HepG2 (cell line): ENCODE measurements around the gene CAPZB. TPM values are rescaled to one million over a fixed set of nuclear protein-coding genes. Genes with fewer than 3 reads are reported as not detected.

Source experiments
- CREB1 ChIP-seq, 2 experiments: fragments of 450-650 bp in 1 of 2; IDR thresholded peaks; 2 replicates each; pipeline ENCODE4 v1.6.1; 2016 to 2017; ENCODE audit warnings: control low read depth in 1 of 2, mild to moderate bottlenecking in 1 of 2, missing compliant biosample characterization in 1 of 2, missing genetic modification characterization in 1 of 2
- ELF1 ChIP-seq: sonication (generic); formaldehyde crosslinking; IDR thresholded peaks from 2 replicates; pipeline ENCODE4 v1.4.0; 2020; ENCODE audit warnings: missing genetic modification reagents
- KMT2A ChIP-seq: sonication (generic); formaldehyde crosslinking; IDR thresholded peaks from 2 replicates; pipeline ENCODE4 v1.4.0; 2020; ENCODE audit warnings: missing genetic modification reagents
- PAX8 ChIP-seq: sonication (generic); formaldehyde crosslinking; IDR thresholded peaks from 2 replicates; pipeline ENCODE4 v1.8.0; 2022; ENCODE audit warnings: mild to moderate bottlenecking, missing genetic modification reagents, borderline replicate concordance
- STAT5B ChIP-seq: sonication (generic); formaldehyde crosslinking; IDR thresholded peaks from 2 replicates; pipeline ENCODE4 v1.4.0; 2020; ENCODE audit warnings: missing genetic modification reagents
- ZBTB7B ChIP-seq: sonication (generic); formaldehyde crosslinking; IDR thresholded peaks from 2 replicates; pipeline ENCODE4 v1.4.0; 2020; ENCODE audit warnings: missing genetic modification reagents
- ZNF263 ChIP-seq: sonication (generic); formaldehyde crosslinking; IDR thresholded peaks from 2 replicates; pipeline ENCODE4 v1.4.0; 2020; ENCODE audit warnings: missing genetic modification reagents
- ZNF432 ChIP-seq: sonication (generic); formaldehyde crosslinking; IDR thresholded peaks from 2 replicates; pipeline ENCODE4 v1.5.0; 2020; ENCODE audit warnings: missing genetic modification reagents, mild to moderate bottlenecking, borderline replicate concordance
- ZNF44 ChIP-seq: sonication (generic); formaldehyde crosslinking; IDR thresholded peaks from 2 replicates; pipeline ENCODE4 v1.5.1; 2020; ENCODE audit warnings: mild to moderate bottlenecking, missing genetic modification reagents
- ZNF567 ChIP-seq: sonication (generic); formaldehyde crosslinking; IDR thresholded peaks from 2 replicates; pipeline ENCODE4 v1.8.1; 2023; ENCODE audit warnings: mild to moderate bottlenecking, missing genetic modification reagents, borderline replicate concordance
- ZNF644 ChIP-seq: IDR thresholded peaks from 2 replicates; pipeline ENCODE4 v1.6.1; 2016; ENCODE audit warnings: low read depth
- polyA plus RNA-seq, 8 experiments: library from polyadenylated mRNA; depleted of rRNA in 3 of 8; stranded (reverse) in 7 of 8; unstranded in 1 of 8; fragments of >200 nt; fragmentation: Illumina TruSeq in 4 of 8; extraction: Trizol in 4 of 8; gene quantifications; 2 replicates each; pipeline versions ENCODE4 v1.2.1 to v1.2.3, GENCODE V29; 2011 to 2016; ENCODE audit warnings: low read depth in 4 of 8, missing spikeins in 1 of 8, mixed read lengths in 1 of 8; ENCODE audit not compliant: insufficient read depth in 1 of 8
- total RNA-seq, 5 experiments: library from RNA; depleted of rRNA; stranded (reverse); fragments of >200 nt; fragmentation: Illumina TruSeq; extraction: Trizol; gene quantifications; 2 replicates each; pipeline ENCODE4 v1.2.3, GENCODE V29; 2016; ENCODE audit warnings: low read depth in 1 of 5
- TF ChIP-seq, protein P1 (sequence below): sonication (generic); formaldehyde crosslinking; IDR thresholded peaks from one replicate; pipeline ENCODE4 v1.5.1; 2020; ENCODE audit warnings: mild to moderate bottlenecking, missing genetic modification reagents; ENCODE audit errors: not compliant biosample characterization
- TF ChIP-seq, protein P2 (sequence below): fragments of 450-650 bp; IDR thresholded peaks from 2 replicates; pipeline ENCODE4 v1.6.1; 2017; ENCODE audit warnings: mild to moderate bottlenecking

The CAPZB gene
- total and polyA plus RNA-seq, 2 of the 13 experiments (the other 11 are each of a cell fraction or from before 2014, with no cell fraction given), result 58.9 to 76.9 TPM

DNA sequence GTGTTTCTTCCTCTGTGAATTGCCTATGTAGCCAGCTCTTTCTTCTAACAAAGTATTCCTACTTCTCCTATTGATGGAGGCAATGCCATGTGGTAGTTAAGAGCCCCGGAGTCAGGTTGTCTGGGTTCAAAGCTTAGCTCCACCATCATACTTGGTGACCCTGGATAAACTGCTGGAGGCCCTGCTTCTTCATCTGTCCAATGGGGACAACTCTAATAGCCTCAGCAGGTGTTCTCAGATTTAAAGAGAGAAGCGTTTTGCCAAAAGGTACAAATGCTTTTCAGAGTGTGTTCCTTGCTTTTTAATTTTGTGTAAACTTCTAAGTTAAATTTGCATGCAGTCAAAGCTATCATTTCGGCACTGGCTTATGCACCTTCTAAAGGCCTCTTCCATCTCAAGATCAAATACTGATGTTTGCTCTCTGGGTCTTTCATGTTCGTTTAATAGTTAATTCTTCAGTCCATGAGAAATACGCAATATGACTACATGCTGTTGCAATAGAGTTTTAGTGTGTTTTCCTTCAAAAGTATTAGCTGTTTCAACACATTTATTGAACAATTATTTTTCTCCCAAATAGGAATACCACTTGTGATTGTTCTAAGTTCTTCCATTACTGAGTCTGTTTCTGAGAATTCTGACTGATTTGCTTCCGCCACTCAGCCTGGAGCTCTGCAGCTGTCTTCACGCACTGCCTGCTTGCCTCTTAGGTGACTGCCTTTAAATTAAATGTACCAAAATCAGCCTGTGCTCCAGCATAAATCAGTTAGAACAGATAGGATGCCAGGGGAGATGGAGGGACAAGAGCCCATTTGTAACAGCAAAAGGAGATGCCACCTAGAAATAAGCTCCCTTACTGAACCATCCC is 75.6 kb downstream of the CAPZB start (continued):
- TF ChIP-seq CREB1 (IDR thresholded peaks at IDR 0.05) (no peak), CREB1 (CRISPR knock-in tag; IDR thresholded peaks at IDR 0.05) (0 out of 2 replicates have a peak, but pooled peaks have one; percentile 2), KMT2A (CRISPR knock-in tag) (no peak), ZNF432 (no peak), PAX8 (CRISPR knock-in tag) (no peak), STAT5B (CRISPR knock-in tag) (no peak), ZNF263 (no peak), ZNF567 (no peak), ZNF644 (CRISPR knock-in tag) (peak; percentile 29; the same call in 1 of the 2 replicates), ELF1 (CRISPR knock-in tag) (no peak), ZNF44 (no peak), ZBTB7B (no peak)
- TF ChIP-seq, protein P1, sequence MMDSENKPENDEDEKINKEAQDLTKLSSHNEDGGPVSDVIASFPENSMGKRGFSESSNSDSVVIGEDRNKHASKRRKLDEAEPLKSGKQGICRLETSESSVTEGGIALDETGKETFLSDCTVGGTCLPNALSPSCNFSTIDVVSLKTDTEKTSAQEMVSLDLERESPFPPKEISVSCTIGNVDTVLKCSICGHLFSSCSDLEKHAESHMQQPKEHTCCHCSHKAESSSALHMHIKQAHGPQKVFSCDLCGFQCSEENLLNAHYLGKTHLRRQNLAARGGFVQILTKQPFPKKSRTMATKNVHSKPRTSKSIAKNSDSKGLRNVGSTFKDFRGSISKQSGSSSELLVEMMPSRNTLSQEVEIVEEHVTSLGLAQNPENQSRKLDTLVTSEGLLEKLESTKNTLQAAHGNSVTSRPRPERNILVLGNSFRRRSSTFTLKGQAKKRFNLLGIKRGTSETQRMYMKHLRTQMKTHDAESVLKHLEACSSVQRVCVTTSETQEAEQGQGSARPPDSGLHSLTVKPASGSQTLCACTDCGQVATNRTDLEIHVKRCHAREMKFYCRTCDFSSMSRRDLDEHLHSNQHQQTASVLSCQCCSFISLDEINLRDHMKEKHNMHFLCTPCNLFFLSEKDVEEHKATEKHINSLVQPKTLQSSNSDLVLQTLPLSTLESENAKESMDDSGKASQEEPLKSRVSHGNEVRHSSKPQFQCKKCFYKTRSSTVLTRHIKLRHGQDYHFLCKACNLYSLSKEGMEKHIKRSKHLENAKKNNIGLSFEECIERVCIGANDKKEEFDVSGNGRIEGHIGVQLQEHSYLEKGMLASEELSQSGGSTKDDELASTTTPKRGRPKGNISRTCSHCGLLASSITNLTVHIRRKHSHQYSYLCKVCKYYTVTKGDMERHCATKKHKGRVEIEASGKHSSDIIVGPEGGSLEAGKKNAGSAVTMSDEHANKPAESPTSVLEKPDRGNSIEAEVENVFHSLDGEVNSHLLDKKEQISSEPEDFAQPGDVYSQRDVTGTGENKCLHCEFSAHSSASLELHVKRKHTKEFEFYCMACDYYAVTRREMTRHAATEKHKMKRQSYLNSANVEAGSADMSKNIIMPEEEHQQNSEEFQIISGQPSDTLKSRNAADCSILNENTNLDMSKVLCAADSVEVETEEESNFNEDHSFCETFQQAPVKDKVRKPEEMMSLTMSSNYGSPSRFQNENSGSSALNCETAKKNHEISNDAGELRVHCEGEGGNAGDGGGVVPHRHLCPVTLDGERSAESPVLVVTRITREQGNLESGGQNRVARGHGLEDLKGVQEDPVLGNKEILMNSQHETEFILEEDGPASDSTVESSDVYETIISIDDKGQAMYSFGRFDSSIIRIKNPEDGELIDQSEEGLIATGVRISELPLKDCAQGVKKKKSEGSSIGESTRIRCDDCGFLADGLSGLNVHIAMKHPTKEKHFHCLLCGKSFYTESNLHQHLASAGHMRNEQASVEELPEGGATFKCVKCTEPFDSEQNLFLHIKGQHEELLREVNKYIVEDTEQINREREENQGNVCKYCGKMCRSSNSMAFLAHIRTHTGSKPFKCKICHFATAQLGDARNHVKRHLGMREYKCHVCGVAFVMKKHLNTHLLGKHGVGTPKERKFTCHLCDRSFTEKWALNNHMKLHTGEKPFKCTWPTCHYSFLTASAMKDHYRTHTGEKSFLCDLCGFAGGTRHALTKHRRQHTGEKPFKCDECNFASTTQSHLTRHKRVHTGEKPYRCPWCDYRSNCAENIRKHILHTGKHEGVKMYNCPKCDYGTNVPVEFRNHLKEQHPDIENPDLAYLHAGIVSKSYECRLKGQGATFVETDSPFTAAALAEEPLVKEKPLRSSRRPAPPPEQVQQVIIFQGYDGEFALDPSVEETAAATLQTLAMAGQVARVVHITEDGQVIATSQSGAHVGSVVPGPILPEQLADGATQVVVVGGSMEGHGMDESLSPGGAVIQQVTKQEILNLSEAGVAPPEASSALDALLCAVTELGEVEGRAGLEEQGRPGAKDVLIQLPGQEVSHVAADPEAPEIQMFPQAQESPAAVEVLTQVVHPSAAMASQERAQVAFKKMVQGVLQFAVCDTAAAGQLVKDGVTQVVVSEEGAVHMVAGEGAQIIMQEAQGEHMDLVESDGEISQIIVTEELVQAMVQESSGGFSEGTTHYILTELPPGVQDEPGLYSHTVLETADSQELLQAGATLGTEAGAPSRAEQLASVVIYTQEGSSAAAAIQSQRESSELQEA (CRISPR knock-in tag), result no peak
- TF ChIP-seq, protein P2, sequence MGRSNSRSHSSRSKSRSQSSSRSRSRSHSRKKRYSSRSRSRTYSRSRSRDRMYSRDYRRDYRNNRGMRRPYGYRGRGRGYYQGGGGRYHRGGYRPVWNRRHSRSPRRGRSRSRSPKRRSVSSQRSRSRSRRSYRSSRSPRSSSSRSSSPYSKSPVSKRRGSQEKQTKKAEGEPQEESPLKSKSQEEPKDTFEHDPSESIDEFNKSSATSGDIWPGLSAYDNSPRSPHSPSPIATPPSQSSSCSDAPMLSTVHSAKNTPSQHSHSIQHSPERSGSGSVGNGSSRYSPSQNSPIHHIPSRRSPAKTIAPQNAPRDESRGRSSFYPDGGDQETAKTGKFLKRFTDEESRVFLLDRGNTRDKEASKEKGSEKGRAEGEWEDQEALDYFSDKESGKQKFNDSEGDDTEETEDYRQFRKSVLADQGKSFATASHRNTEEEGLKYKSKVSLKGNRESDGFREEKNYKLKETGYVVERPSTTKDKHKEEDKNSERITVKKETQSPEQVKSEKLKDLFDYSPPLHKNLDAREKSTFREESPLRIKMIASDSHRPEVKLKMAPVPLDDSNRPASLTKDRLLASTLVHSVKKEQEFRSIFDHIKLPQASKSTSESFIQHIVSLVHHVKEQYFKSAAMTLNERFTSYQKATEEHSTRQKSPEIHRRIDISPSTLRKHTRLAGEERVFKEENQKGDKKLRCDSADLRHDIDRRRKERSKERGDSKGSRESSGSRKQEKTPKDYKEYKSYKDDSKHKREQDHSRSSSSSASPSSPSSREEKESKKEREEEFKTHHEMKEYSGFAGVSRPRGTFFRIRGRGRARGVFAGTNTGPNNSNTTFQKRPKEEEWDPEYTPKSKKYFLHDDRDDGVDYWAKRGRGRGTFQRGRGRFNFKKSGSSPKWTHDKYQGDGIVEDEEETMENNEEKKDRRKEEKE, result no peak
